Activated T-helper 17 cell treated with anti-CD3 and anti-CD28 coated beads, Interleukin-2, amount 50 U/mL, for 72 hours (primary cell): Measurements from ENCODE around the gene STAG2. TPM values are rescaled to one million over a fixed set of nuclear protein-coding genes. Genes with fewer than 3 reads are reported as not detected.
A peak's percentile ranks its signal among the peaks of the same experiment; 100 is the strongest.
"Not testable (repeated sequence)": the region's sequence is repeated elsewhere in the genome, so short reads cannot be mapped to it uniquely, and the experiment has no call there.

Source experiments
- ATAC-seq: fragments of 150-1000 bp; cut with Tn5 transposase; replicated peaks from 2 replicates; pipeline ENCODE4 v1.10.0; 2021; ENCODE audit warnings: mild to moderate bottlenecking, moderate library complexity
- H3K27ac Mint-ChIP-seq: one replicate; pipeline ENCODE4 v1.8.0; 2022; ENCODE audit warnings: mixed read lengths
- H3K27me3 Mint-ChIP-seq: one replicate; pipeline ENCODE4 v1.8.0; 2022; ENCODE audit warnings: mixed read lengths
- H3K36me3 Mint-ChIP-seq: one replicate; pipeline ENCODE4 v1.8.0; 2022; ENCODE audit warnings: low read depth, mild to moderate bottlenecking, mixed read lengths
- H3K4me1 Mint-ChIP-seq: one replicate; pipeline ENCODE4 v1.8.0; 2022; ENCODE audit warnings: mixed read lengths
- H3K4me3 Mint-ChIP-seq: one replicate; pipeline ENCODE4 v1.8.0; 2022; ENCODE audit warnings: mild to moderate bottlenecking, mixed read lengths
- H3K9me3 Mint-ChIP-seq: one replicate; pipeline ENCODE4 v1.8.0; 2022; ENCODE audit warnings: mixed read lengths
- total RNA-seq, 2 donors: library from RNA; stranded (reverse); gene quantifications; one replicate each; pipeline ENCODE4 v1.2.3, GENCODE V29; 2022

Gene STAG2
- 10 to 100 TPM; 66.7 to 83.0 TPM for total RNA-seq

DNA sequence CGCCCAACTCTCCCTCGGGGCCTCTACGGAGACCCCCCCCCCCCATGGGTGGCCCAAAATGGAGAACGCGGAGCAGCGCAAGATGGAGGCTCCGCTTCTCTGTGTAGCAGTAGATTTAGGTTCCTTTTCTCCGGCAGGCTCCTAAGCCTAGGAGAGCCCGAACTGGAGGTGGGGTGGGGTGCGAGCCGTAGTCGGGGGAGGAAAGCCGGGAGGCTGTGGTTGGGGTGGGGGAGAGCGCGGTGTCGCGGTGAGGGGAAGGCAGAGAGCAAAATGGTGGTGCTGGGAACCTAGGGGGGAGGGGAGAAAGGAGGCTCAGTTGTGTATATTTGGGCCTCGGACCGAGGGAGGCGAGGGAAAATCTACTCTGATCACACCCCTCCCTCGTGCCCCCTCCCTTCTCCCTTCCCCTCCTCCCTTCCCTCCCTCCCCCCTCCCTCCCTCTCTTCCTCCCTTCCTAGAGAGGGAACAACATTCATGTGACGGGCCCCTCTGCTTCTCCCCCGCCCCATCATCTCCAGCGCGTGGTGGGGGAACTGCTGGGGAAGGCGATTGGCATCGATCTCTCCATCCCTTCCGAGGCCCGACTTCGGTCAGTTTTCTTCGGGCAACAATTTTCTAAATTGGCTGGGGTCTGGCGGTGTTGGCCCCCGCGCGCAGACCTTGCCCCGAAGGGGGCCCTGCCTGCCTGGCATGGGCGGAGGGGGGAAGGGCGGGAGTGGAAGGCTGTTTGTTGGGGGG, at the start of gene STAG2:
STAG2 (plus strand) TSS at position 439 of the 738 bp plus-strand sequence. CDS start 60,922 bp downstream, outside the sequence.
- ATAC-seq: peak; percentile 23
- peak within 1 kb of the TSS; percentile 97 for H3K4me3 Mint-ChIP-seq
- H3K27me3 Mint-ChIP-seq: no peaks in the 10 kb centered on the region
- no peaks in the 10 kb centered on the region for H3K9me3 Mint-ChIP-seq
- H3K4me1 Mint-ChIP-seq: peaks cover 6% of the 10 kb centered on the region
- peak within 1 kb of the TSS; percentile 99 for H3K27ac Mint-ChIP-seq
- H3K36me3 Mint-ChIP-seq: peaks cover 36% of the 10 kb centered on the region

DNA sequence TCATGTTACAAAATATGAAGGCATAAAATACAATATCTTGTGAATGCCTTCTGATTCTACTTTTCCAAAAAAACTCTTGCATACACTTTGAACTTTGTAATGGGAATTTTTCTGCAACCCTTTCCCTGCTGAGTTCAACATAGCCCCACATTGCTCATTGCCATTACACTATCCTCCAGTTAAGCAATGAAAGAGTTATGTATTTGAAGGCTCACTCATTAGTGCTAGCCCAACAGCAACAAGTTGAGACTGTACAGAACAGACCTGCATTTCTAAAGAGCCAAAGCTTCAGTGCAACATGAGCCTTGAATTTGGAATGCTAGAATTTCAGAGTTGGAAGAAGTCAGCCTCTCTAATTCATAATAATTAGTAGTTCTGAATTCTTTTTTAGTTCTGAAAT, 44.4 kb upstream of the STAG2 start:
- Mint-ChIP-seq H3K9me3 (no peaks in the 10 kb centered on the region), H3K4me3 (no peak overlapping the region), H3K36me3 (no peaks in the 10 kb centered on the region), H3K27me3 (no peaks in the 10 kb centered on the region), H3K4me1 (no peaks in the 10 kb centered on the region), H3K27ac (no peak overlapping the region)
- no peak for ATAC-seq

DNA sequence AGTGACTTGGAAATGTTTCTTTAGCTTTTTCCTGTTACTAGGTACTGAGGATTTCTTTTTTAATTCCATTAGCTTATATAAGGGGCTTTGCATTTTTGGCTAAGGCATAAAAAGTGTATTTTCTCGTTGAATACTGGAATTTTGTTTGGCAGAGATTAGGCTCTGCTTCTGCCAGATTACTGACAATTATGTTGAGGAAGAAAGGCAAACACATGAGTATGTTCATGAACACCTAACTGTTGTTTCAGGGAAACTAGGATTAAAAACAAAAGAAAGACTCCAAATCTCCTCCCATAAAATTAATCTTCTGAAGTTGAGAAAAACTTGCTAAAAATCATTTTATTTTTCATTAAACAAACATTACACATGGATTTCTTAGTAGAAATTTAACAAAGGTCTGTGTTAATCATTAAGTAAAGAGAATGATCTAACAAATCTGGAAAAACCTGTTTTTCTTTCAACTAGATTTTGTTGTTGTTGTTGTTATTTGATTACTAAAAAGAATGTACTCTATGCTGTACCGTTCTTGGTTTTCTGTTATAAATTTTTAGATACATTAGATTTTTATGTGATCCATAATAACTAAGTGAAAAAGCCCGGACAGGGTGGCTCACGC, 43.3 kb upstream of the STAG2 start:
- Mint-ChIP-seq H3K27ac (no peak overlapping the region), H3K4me1 (no peaks in the 10 kb centered on the region)
- no peak for ATAC-seq

DNA sequence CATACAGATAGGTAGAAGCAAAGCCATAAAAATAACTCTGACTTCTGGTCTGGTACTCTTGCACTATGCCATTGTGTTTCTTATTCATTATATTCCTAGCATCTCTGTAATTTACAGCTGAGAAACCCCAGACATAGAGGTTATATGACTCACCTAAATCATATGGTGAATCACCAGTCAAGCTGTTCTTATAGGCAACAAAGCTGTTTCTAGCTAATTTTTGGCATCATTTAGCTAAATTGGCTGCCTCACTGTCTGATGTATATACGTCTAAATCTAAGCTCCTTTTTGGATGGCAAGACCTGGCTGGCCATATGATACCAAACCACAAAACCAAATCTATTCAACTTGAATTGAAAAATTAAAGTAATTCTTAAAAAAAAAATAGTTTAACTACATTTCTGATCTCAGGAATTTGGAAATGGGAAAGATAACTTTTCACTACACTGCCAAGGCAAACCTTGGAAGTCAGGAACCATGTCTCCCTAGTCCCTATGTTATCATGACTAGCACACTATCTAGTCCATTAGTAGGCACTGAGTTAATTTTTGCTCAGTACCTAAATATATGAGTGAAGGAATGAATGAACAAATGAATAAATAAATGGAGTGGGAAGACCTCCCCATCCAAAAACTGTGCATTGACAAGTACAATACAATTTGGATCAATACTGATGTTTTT, 41.3 kb upstream of the STAG2 start:
- no peak overlapping the region for H3K4me3 Mint-ChIP-seq
- ATAC-seq: peak; percentile 84
- no peaks in the 10 kb centered on the region for H3K9me3 Mint-ChIP-seq

More for the DNA sequence above, 43.3 kb upstream of the STAG2 start:
- no peaks in the 10 kb centered on the region for H3K27me3 Mint-ChIP-seq
- H3K4me3 Mint-ChIP-seq: no peak overlapping the region
- no peaks in the 10 kb centered on the region for H3K36me3 Mint-ChIP-seq
- no peaks in the 10 kb centered on the region for H3K9me3 Mint-ChIP-seq

DNA sequence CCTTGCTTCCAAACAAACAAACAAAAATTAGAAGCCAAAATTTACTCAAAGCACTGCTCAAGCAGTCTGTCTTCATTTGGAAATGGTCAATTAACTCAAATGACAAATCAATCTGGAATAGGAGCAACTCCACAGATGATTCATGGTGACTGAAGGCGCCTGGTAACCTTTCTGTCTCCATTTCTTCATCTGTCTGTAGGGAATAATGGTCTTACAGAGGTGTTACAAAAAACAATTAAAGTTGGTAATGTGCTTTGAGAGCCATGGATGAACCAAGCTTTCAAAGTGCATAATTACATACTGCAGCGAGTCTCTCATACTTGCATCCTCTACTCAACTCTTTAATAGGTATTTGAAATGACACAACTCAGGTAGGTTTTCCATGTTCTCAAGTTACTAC, 38.3 kb upstream of the STAG2 start:
- Mint-ChIP-seq H3K27me3 (no peaks in the 10 kb centered on the region), H3K27ac (no peak overlapping the region), H3K9me3 (no peaks in the 10 kb centered on the region), H3K4me3 (no peak overlapping the region), H3K4me1 (no peaks in the 10 kb centered on the region), H3K36me3 (no peaks in the 10 kb centered on the region)
- no peak for ATAC-seq

More for the DNA sequence above, 41.3 kb upstream of the STAG2 start:
- Mint-ChIP-seq H3K4me1 (no peaks in the 10 kb centered on the region), H3K36me3 (no peaks in the 10 kb centered on the region), H3K27me3 (no peaks in the 10 kb centered on the region), H3K27ac (no peak overlapping the region)

DNA sequence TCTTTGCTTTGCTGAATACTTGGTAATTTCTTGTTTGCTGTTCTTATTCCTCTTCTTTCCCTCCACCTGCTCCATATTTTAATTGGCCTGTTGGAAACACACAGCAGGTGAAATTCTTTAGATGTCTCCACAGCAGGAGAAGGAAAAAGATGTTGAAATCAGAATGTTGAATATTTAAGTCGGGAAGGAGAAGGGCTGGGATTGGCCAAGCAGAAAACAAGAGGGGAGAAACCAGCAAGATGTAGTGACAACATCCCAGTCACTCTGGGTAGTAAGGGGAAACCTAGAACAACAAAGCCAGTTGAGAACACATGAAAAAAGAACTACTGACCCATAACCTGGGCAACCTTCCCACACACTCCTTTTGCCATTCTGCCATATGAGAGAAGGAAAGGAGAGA, 37.3 kb upstream of the STAG2 start:
- Mint-ChIP-seq H3K9me3 (no peaks in the 10 kb centered on the region), H3K4me3 (no peak overlapping the region), H3K36me3 (no peaks in the 10 kb centered on the region), H3K27ac (no peak overlapping the region), H3K4me1 (no peaks in the 10 kb centered on the region), H3K27me3 (no peaks in the 10 kb centered on the region)
- ATAC-seq: no peak

DNA sequence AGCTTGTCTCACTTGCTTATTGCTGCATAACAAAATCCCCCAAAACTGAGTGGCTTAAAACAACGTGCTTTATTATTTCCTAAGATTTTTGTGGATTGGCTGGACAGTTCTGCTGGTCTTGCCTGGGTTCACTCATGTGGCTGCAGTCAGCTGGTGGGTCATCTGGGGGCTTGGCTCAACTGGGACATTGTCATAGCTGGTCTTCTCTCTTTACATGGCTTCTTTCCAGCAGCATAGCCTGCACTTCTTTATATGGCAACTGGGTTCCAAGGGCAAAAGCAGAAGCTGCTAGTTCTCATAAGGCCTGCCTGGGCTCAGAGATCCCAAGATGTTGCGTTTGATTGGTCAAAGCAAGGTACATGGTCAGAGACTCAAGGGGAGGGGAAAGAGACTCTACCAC, 33.7 kb upstream of the STAG2 start:
- no peaks in the 10 kb centered on the region for H3K36me3 Mint-ChIP-seq
- H3K4me3 Mint-ChIP-seq: no peak overlapping the region
- no peak for ATAC-seq

DNA sequence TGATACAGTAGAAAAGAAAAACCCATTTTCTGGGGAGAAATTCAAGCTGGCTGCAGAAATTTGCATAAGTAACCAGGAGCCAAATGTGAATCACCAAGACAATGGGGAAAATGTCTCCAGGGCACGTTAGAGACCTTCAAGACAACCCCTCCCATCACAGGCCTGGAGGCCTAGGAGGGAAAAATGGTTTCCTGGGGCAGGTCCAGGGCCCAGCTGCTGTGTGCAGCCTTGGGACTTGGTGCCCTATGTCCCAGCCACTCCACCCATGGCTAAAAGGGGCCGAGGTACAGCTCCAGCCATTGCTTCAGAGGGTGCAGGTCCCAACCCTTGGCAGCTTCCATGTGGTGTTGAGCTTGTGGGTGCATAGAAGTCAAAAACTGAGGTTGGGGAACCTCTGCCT, 29.5 kb upstream of the STAG2 start:
- not testable (repeated sequence) for ATAC-seq, H3K27ac Mint-ChIP-seq, H3K27me3 Mint-ChIP-seq, H3K4me3 Mint-ChIP-seq, H3K9me3 Mint-ChIP-seq, H3K36me3 Mint-ChIP-seq, H3K4me1 Mint-ChIP-seq

More for the DNA sequence above, 33.7 kb upstream of the STAG2 start:
- Mint-ChIP-seq H3K27ac (no peak overlapping the region), H3K4me1 (no peaks in the 10 kb centered on the region), H3K27me3 (no peaks in the 10 kb centered on the region), H3K9me3 (no peaks in the 10 kb centered on the region)

DNA sequence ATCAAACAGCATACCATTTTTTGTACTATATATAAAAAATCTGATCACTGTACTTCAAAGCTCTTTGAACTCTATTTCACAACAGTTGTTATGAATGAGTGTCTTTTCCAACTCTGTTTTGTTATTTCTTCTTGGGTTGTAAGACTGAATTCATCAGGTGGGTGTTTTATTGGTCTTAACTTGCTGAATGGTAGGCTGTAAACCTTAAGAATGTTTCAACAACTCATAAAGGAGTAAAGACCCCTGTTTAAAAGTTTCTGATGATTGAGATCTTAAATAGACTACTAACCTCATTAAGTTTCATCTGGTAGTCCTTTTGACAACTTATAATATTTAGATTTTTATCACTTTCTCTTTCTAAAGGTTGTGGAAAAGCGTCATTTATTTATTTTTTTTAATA, 18.4 kb upstream of the STAG2 start:
- Mint-ChIP-seq H3K9me3 (no peaks in the 10 kb centered on the region), H3K27ac (no peak overlapping the region), H3K4me3 (no peak overlapping the region), H3K27me3 (no peaks in the 10 kb centered on the region), H3K36me3 (no peaks in the 10 kb centered on the region), H3K4me1 (no peaks in the 10 kb centered on the region)
- no peak for ATAC-seq

DNA sequence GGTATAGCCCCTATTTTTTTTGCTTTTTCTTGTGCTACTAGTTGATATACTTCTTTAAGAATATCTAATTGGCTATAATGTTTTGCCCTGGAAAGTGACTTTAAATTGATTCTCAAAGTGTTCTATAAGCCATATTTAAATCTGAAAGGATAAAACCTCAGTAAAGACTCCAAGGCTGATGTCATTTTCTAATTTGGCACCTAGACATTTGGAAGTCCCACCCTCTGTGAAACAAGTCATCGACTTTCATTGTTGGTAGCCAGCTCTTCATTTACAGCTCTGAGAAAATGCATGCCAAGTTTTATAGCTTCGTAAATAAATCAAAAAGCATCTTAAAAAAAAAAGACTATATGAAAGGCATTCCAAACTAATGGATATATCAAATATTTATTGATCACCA, 18.0 kb upstream of the STAG2 start:
- H3K27ac Mint-ChIP-seq: no peak overlapping the region

DNA sequence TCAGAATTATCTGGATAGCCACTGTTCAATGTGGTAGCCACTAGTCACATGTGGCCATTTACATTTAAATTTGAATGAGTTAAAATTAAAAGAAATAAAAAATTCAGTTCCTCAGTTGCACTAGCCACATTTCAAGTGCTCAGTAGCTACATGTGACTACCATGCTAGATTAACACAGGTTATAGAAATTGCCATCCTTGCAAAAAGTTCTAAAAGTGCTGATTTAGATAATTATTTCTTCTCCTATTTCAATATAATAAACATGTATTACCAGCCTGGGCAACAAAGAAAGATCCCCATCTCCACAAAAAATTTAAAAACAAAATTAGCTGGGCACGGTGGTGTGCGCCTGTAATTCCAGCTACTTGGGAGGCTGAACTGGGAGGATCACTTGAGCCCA, 11.7 kb upstream of the STAG2 start:
- ATAC-seq: no peak
- no peaks in the 10 kb centered on the region for H3K9me3 Mint-ChIP-seq
- no peak overlapping the region for H3K4me3 Mint-ChIP-seq
- H3K36me3 Mint-ChIP-seq: no peaks in the 10 kb centered on the region
- no peaks in the 10 kb centered on the region for H3K27me3 Mint-ChIP-seq
- no peaks in the 10 kb centered on the region for H3K4me1 Mint-ChIP-seq
- H3K27ac Mint-ChIP-seq: no peak overlapping the region

More for the DNA sequence above, 18.0 kb upstream of the STAG2 start:
- no peaks in the 10 kb centered on the region for H3K27me3 Mint-ChIP-seq
- H3K4me3 Mint-ChIP-seq: no peak overlapping the region
- no peak for ATAC-seq
- no peaks in the 10 kb centered on the region for H3K36me3 Mint-ChIP-seq
- H3K9me3 Mint-ChIP-seq: no peaks in the 10 kb centered on the region
- no peaks in the 10 kb centered on the region for H3K4me1 Mint-ChIP-seq

DNA sequence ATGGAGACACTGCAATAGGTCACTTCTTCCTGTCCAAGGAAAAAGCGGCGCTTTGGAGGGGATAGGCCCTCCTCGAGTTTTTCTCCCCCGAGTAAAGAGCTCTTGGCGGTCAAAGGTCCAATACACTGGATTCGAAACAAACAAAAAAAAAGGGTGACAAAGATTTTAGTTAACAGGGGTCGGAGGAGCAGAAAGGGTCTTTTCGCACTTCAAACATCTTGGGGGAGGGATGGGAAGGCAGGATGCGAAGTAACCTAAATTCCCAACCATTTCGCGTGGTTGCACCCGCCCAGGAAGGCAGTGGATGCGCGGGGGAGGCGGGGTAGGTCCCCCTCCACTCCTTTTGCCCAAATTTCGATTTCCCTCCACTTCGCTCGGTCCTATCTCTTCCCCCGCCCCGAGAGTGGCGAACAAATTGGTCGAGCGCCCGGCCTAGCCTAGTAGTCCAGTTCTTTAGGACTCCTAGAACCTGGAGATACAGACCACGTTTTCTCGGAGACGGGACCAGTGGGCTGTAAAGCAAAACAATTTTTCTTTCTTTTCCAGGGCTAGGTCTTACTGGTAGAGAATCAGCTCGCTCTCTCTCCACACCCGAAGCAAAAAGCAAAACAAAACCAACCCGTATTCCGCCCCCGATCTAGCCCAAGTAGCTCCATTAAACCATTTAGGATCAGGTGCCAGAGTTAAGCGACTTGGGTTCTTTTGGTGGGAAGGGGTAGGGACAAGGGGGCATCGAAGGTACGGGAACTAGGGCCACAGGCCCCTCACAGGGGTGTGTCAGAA, 2.0 kb upstream of the STAG2 start:
- peak overlapping the region; percentile 97 for H3K4me3 Mint-ChIP-seq
- peaks cover 4% of the 10 kb centered on the region for H3K4me1 Mint-ChIP-seq
- H3K9me3 Mint-ChIP-seq: no peaks in the 10 kb centered on the region
- peak overlapping the region; percentile 99 for H3K27ac Mint-ChIP-seq
- H3K36me3 Mint-ChIP-seq: peaks cover 32% of the 10 kb centered on the region
- no peaks in the 10 kb centered on the region for H3K27me3 Mint-ChIP-seq
- ATAC-seq: no peak

DNA sequence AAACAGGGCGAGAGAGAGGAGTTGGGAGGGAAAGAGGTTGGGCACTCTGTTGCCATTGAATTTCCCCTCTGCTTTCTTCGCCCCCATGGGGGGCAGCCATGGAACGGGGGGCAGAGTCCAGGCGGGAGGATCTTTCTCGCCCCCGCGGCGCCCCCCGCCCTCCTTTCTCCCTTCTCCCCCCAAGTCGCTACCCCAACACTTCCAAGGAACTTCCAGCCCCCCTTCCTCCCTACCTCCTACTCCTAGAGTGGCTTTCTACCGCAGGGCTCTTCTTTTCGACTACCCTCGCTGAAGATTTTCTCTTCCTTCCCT, 594 bp upstream of the STAG2 start:
- Mint-ChIP-seq H3K4me1 (peaks cover 6% of the 10 kb centered on the region), H3K4me3 (peak overlapping the region; percentile 97), H3K27ac (peak overlapping the region; percentile 99), H3K36me3 (peaks cover 36% of the 10 kb centered on the region), H3K9me3 (no peaks in the 10 kb centered on the region), H3K27me3 (no peaks in the 10 kb centered on the region)
- ATAC-seq: no peak

DNA sequence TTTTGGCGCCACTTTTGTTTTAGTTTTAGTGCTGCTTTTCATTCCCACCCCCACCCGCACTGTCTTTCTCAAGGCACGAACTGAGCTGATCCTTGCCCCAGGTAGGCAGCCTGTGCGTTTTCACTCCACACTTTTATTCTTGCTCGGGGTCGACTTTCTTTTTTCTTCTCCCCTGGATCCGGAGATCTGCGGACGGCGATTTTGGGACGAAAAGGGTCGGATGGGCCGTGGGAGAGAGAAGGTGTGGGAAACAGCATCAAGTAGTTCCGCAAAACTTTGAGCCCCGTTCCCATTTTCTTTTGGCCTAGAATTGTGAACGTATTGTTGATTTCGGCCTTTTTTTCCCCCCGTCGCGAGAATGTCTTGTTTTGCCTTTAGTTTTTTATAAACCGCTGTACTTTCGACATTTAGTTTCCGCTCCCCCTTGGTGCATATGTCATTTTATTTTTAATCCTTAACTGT, 531 bp downstream of the STAG2 start:
- Mint-ChIP-seq H3K27ac (peak overlapping the region; percentile 99), H3K4me1 (peaks cover 6% of the 10 kb centered on the region), H3K4me3 (peak overlapping the region; percentile 97), H3K36me3 (peaks cover 36% of the 10 kb centered on the region), H3K27me3 (no peaks in the 10 kb centered on the region), H3K9me3 (no peaks in the 10 kb centered on the region)
- ATAC-seq: no peak
